SHP77 (cell line): ENCODE measurements around the gene HSF4.
"Not testable (repeated sequence)": the region's sequence is repeated elsewhere in the genome, so short reads cannot be mapped to it uniquely, and the experiment has no call there.

Source experiments
- DNase-seq, 2 experiments: peaks; one replicate each; lab custom pipeline; 2025; lab: John Stamatoyannopoulos, UW

Gene HSF4, protein sequence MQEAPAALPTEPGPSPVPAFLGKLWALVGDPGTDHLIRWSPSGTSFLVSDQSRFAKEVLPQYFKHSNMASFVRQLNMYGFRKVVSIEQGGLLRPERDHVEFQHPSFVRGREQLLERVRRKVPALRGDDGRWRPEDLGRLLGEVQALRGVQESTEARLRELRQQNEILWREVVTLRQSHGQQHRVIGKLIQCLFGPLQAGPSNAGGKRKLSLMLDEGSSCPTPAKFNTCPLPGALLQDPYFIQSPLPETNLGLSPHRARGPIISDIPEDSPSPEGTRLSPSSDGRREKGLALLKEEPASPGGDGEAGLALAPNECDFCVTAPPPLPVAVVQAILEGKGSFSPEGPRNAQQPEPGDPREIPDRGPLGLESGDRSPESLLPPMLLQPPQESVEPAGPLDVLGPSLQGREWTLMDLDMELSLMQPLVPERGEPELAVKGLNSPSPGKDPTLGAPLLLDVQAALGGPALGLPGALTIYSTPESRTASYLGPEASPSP

DNA sequence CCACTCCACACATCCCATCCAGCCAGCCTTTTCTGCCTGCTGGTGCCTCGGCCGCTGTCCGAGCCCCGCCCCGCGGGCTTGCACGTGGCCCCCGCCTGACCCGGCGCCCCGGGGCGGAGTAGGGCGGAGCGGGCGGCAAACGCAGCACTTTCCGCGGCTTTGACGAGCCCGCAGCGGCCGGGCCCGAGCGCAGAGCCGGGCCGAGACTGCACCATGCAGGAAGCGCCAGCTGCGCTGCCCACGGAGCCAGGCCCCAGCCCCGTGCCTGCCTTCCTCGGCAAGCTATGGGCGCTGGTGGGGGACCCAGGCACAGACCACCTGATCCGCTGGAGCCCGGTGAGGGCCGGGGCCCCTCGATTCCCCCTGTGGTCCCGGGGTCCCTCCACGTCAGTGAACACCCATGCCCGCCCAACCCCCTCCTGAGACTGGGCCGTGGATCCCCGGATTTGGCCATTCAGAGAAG lies at the start of gene HSF4:
TSS of gene HSF4 (plus strand) at position 147 of the 463 bp plus-strand sequence. CDS start at position 214, 67 bp downstream.
- no peak for DNase-seq

DNA sequence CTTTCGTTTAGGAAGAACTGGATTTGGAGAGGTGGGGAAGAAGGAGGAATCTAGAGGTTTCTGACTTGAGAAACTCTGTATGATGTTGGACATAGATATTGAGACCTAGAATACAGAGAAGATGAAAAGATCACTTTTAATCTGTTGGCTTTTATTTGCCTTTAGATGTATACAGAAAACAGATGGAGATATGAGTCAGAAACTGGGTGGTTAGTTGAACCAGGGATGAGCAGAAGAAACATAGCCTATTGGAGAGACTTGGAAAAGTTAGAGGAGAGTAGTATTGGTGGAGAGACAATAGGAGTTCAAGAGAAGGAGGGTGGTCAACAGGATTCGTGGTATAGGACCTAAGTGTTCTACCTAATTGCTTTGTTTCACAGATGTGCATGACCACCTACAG lies 49.8 kb upstream of the HSF4 start:
- no peak for DNase-seq

DNA sequence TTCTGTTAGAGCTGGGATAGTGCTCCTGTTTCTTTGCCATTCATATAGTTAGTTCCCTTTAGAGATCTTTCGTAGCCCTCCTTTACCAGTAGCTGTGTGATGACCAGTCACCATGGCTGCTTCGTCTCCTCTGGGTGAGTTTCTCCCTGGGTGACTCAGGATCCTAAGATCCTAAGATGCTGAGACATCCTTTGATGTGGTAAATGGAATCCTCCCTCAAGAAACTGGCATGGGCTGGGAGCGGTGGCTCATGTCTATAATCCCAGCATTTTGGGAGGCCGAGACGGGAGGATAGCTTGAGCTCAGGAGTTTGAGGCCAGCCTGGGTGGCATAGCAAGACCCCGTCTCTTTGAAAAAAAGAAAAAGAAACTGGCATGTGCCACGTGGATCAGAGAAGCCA lies 48.9 kb upstream of the HSF4 start:
- no peak for DNase-seq

DNA sequence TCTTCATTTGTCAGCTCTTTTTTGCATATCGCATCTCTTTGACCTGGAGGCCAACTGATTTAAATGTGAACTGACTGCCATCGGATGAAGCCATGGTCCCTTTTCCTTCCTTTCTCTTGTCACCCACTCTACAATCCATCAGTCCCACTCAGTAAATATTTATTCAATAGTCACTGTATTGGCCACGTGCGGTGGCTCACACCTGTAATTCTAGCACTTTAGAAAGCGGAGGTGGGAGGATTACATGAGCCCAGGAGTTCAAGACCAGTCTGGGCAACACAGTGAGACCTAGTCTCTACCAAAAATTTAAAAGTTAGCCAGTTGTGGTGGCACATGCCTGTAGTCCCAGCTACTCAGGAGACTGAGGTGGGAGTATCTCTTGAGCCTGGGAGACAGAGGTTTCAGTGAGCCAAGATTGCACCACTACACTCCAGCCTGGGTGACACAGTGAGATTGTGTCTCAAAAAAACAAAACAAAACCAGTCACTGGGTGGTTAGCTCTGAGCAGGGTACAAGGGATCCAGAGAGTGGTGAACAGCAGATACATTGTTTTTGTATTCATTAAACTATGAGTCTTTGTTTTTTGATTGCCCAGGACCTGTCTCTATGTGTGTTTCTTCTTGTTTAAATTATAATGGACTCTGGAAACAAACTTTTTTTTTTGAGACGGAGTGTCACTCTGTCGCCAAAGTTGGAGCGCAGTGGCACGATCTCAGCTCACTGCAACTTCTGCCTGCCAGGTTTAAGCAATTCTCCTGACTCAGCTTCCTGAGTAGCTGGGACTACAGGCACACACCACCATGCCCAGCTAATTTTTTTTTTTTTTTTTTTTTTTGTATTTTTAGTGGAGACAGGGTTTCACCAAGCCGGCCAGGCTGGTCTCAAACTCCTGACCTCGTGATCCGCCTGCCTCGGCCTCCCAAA lies 47.9 kb upstream of the HSF4 start:
- DNase-seq = no peak

DNA sequence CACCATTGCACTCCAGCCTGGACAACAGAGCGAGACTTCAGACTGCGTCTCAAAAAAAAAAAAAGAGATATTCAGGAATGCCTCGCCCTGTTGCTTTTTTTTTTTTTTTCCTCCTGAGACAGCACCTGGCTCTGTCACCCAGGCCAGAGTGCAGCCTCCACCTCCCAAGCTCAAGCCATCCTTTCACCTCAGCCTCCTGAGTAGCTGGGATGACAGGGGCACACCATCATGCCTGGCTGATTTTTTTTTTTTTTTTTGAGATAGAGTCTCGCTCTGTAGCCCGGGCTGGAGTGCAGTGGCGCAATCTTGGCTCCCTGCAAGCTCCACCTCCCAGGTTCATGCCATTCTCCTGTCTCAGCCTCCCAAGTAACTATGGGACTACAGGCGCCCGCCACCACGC lies 46.8 kb upstream of the HSF4 start:
- no peak for DNase-seq

DNA sequence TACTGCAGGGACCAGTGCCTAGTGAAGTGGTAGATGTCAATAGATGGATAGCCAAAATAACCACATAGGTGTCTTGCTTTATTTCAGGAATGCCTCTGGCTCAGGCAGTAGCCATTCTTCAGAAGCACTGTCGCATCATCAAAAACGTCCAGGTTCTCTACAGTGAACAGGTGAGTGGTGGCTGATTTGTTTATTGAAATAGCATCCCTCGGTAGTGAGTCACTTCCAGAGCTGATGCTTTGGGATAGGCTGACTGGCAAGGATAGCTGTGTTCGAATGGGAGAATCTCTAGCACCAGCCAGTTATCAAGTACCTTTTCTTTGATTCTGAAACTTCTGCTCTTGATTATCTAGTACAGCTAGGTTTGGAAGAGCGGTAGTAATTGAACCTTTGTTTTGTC lies 44.5 kb upstream of the HSF4 start:
- no peak for DNase-seq

DNA sequence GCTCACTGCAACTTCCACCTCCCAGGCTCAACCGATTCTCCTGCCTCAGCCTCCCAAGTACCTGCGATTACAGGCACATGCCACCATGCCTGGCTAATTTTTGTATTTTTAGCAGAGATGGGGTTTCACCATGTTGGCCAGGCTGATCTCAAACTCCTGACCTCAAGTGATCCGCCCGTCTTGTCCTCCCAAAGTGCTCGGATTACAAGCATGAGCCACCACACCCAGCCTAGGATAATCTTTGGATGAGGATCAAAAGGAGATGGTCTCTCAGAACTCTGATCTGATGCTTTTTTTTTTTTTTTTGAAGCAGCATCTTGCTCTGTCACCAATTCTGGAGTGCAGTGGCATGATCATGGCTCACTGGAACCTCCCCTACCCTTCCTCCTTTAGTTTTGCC lies 41.7 kb upstream of the HSF4 start:
- not testable (repeated sequence) for DNase-seq

DNA sequence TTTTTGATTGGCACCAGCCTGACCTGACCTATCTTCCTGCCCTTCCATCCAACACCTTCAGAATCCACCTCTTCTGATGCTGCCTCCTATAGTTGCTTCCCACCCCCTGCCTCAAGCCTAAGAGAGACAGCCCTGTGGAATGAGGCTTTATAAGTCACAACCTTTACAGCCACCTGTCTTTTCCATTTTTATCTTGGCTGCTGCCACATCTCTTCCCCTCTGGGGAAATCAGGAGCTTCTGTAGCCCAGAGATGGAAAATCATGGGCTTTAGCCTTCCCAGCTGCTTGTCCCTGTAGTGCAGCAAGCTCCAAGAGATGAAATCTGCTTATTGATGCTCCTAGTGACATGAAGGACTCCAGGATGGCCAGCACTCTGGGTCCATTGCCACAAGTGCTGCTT lies 36.1 kb upstream of the HSF4 start:
- DNase-seq = no peak

DNA sequence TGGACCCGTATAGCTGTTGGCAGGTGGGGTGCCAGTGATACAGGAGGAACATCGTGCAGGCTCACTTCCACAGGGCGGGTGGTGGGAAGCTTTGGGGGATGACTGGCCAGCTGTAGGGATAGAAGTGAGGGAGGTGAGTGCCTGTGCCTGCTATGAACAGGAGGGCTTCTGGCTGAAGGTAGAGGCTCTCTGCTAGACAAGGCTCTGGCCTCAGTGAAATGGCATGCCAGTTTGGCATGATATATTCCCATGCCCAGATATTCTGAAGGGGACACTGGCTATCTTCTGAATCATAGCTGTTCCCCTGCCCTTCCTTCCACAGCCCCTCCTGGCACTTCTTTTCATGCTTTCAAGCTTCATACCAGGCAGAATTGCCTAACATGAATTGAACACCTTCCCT lies 35.7 kb upstream of the HSF4 start:
- DNase-seq = no peak

DNA sequence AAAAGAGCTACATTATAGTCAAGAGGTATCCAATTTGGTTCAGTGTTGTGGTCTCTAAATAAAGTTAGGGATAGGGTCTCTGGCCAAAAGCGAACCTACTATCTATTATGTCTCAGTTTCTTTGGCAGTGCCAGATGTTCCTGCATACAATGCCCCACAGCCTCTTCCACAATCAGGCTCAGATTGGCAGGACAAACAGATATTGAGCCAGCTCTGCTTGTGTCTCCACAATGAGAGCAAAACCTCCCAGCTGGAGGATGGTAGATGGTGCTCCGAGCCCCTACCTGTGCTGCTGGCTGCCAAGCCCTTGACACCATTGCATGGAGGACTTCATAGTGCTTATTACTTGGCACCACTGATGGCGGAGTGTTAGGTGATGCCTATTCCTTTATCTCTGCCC lies 35.1 kb upstream of the HSF4 start:
- DNase-seq = no peak

DNA sequence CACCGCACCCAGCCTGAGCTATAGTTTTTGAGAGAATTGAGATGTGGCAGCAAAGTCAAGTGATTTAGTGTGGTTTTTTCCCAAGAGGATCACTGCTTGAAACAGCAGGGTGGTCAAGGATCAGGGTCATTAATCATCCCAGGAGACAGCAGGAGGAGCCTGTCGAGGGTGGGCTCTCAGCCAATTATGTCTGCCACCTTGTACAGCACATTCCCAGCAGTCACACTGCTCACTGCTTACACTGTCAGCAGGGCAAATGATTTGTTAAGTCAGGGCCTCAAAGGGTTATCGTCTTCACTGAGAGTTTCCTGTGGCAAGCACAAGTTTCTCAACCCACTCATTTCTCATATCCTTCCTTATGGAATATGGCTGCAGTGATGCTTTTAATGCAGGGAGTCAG lies 26.9 kb upstream of the HSF4 start:
- no peak for DNase-seq

DNA sequence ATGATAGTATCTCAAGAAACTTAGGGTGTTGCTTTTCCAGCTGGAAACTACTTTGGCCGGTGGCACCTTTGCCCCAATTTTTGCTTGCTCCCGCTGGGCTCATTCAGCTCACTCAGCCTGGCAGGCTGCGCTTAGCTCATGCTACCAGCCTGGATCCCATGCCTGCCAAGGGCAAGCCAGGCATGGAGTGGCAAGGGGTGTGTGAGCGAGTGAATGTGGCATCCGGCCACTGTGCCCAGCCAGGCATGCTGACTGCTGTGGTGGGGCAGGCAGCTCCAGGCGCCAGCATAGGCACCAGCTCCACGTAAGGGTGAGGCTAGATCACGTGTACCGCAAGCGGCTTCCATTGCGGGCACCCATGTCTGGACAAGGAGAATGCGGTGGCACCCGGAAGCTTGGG lies 23.2 kb upstream of the HSF4 start:
- DNase-seq = no peak

DNA sequence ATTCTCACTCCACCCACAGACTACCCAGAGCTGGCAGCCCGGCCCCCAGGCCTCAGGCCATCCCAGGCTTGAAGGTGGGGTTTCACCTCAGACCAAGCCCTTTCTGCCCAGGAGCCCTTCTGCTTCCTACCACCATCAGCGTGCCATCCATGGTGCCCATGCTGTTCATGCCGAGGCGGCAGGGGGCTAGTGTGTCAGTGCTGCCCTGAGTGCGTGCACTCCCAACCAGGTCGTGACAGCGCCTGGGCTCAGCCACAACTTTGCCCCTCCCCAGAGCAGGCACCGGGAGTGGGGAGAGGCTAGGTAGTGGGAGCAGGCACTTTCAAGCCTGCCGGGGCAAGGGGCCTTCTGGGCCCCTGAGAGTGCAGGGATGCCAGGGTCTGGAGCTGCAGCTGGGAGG lies 22.2 kb upstream of the HSF4 start:
- DNase-seq = no peak

DNA sequence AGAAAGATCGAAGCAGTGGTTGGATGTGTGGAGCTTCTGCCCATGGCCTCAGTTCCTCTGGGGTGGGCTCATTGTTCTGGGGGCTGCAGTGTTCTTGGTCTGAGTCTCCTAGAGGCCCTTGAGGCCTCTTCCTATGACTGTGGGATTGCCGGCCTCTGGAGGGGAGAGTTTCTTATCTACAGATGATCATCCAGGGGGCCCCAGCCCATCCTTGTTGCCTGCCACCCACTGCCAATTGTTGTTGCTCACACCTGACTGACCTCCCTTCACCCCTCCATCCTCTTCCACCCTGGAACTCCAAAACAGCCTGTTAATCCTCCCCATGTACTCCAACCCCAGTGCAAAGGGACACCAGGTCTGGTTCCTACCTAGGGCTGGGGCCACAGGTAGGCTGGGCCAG lies 19.6 kb upstream of the HSF4 start:
- no peak for DNase-seq

DNA sequence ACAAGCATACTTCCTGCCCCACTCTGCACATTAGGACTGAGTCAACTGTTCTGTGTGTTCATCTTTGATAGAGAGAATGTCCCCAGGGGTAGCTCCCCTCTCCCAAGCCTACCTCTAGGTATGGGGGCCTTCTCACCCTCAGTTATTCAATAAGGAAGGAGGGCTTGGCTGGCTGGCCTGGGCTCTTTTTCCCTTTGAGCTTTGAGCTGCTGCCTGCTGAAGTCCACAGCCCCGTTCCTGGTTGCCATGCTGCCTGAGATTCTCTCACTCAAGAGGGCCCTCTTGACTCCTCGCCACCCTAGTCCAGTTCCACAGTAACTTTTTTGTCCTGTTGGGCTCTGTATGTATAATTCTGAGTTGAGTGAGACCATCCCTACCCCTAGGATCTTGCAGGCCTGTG lies 18.8 kb upstream of the HSF4 start:
- no peak for DNase-seq

DNA sequence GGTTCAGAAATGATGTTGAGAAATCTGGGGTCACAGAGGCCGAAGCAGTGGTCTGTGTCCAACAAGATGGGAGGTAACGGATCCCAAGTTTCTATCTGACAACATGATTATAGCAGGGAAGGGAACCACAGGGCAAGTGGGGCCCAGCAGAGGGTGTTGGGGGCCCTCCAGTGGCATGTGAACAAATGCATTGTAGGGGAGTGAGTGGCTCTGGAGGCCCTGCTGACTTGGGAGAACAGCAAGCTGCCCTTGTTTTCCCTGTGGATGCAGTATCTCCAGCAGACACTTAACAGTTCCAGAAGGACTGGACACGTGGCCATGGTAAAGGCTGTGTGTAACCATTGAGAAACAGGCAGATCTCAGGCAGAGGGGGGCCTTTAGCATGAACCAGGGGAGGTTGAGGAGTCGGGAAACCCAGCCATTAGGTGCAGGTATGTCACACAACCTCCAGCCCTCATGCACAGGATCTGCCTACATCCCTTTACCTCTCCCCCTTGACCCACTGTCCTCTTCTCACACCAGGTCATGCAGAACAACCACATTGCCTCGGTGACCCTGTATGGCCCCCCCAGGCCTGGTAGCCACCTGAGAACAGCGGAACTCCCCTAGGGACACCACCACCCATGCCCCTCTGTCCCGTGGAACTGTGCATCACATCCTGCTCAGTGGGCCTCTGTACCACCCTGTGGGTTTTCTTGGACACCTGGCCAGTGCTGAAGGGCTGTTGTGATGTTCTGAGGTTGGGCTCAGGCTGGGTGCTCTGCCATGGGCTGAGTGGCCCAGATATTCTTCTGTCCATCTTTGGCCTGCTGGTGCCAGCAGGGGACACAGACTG lies 17.8 kb upstream of the HSF4 start:
- DNase-seq = no peak

DNA sequence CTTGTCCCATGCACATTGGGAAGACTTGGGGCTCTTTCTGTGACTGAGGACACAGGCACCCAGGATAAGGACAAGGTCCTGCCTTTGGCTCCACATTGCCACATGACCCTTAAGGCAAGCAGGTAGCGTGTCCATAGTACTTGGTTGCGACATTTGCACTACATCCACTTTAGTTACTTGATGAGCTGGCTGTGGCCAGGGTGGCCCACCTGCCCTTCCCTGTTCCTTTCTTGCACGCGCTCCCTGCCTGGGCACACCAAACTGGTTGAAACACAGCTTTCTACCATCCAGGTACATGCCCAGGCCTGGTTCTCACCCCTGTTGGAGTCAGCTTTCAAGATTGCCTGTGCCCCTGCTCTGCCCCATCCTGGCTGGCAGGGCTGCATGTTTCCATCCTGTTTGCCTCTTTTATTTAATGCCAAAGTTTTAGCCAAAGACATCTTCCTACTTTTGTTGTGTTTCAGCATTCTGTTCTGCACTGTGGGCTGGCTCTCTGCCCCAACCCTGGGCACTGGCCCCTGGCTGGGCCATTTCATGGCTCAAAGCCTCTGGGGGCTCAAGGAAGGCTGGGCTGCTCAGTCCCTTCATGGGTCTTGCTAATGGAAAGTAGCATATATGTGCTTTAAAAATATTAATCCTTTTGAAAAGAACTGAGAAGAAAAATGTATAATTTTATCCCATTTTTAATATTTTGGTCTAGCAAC lies 17.0 kb upstream of the HSF4 start:
- DNase-seq = no peak

DNA sequence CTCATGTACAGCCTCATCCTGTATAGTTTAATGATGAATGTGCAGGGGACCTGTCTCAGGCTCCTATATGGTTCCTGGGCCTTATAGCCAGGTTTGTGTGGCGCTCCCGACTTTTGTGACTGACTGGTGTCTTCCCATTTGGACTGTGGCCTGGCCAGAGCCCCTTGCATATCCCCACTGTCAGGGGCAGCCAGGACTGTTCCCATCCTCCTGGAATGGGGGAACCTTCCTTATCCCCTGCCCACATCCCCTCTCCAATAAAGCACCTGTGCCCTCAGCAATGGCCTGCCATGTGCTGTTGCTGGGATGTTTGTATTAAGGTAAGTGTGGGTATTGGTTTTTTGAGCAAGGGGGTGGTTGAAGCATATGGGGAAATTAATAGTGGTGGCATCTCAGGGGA lies 16.3 kb upstream of the HSF4 start:
- DNase-seq = no peak

DNA sequence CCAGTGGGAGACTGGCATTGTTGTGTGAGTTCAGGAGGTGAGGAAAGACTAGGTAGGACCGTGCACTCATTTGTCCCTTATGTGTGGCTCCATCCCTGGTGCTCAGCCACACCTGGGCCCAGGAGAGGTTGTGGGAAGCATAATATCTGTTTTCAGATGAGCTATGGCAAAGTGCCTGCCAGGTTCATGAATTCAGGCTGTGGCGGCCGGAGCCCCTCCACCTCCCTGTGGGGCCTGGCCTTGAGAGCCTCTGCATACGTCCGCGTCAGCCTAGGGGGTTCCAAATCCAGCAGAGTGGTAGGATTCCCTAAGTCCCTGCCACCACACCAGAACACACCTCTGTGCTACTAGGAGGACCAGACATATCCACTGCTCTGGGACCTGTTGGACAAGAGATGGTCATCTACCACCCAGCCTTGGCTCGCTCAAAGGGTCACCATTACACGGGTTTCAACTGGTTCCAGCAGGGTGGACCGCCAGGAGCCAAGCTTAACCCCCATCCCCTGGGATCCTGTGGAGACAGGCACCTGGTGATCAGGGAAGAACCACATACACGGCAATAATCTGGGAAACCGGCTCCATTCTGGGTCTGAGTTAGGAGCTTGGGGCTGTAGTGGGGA lies 15.8 kb upstream of the HSF4 start:
- DNase-seq = no peak

DNA sequence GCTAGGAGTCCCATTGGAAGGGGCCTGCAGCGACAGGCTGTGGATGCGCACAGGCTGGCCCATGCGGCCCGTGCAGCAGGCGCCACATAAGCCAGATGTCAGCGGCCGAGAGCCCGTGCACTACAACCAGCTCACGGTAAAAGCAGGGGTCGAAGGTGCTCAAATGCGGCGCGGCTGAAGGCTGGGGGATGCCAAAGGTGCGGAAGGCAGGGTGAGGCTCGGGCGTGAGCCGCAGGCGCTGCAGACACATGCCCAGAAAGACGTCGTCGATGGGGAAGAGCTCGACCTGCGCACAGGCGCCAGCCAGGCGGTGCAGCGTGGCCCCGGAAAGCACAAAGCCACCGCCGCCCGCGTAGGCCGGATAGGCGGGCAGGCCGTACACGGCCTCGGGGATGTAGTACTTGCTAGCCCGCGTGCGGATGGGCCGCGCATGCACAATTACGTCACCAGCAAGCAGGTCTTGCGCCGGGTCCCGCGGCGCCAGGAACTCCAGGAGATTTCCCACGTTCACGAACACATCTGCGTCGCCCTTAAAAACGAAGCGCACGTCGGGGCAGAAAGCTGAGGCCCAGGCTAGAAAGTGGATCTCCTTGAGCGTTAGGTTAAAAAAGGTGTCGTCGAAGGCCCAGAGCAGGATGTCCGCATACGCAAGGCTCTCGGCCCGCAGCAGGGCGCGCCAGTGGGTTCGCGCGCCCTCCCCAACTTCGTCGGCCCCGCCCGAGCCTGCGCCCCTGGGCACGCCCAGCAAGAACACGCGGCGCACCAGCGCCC lies 15.1 kb upstream of the HSF4 start:
- DNase-seq = no peak
